ENCODE results near the gene ATAD2B.
"Not testable (repeated sequence)": the region's sequence is repeated elsewhere in the genome, so short reads cannot be mapped to it uniquely, and the experiment has no call there.

ATAD2B gene

DNA sequence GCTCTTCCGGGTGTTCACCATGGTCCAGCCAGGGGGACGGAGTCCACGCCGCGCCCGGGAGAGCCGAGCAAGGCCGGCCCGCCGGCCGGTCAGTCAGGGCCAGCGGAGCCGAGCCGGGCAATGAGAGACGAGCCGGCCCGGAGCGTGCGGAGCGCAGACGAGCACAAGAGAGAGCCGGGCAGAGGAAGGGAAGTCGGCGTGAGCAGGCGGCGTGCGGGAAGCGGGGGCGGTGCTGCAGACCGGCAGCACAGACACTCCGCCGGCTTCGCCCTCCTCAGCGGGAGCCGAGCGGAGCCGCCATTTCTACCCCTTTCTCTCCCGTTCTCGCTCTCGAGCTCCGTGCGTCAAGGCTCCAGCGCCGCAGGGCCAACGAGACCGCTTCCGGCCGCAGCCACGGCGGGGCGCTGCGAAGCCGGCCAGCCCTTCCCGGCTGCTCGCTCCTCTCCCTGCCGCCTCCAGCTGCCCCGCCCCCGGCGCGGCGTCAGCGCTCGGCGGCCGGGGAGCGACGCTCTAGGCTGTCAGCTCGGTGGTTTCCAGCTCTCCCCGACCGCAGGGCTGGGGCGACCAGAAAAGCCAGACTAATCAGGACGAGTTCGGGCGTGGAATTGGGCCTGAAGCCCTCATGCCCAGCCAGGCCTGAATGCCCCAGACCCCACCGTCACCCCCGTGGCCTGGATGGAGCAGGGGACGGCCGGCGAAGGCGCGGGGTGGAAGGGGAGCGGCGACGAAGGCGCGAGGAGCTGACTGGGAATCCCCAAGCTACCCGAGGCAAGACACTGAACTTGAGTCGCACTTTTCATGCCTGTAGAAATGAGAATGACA is at the start of gene ATAD2B:
TSS of gene ATAD2B (minus strand) at position 374 of the 822 bp plus-strand sequence. CDS start at position 21, 353 bp downstream.
- H3K36me3 Mint-ChIP-seq (ENCODE audit: low read depth): peaks cover 13% of the 10 kb centered on the region
- peaks cover 4% of the 10 kb centered on the region for H3K27me3 Mint-ChIP-seq (ENCODE audit: low read depth)
- H3K27ac Mint-ChIP-seq: peak within 1 kb of the TSS; percentile 100
- peak within 1 kb of the TSS; percentile 97 for H3K4me3 Mint-ChIP-seq
- no peaks in the 10 kb centered on the region for H3K9me3 Mint-ChIP-seq
- peaks cover 19% of the 10 kb centered on the region for H3K4me1 Mint-ChIP-seq (ENCODE audit: low read depth)

DNA sequence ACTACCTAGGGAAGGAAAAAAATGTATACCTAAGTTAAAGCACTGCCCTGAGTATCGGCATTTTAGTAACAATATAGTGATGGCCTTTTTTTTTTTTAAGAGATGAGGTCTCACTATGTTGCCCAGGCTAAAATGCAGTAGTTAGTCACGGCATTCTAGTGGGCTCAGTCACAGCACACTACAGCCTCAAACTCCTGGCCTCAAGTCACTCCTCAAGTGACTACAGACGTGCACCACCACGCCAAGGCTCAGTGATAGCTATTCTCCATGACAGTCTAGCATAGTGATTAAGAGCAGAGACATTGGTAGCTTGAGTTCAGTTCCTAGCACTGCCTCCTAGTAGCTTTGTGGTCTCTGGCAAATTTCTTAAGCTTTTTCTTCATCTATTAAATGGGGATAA is 40.9 kb upstream of the ATAD2B start:
- no peaks in the 10 kb centered on the region for H3K4me1 Mint-ChIP-seq (ENCODE audit: low read depth)
- no peaks in the 10 kb centered on the region for H3K27me3 Mint-ChIP-seq (ENCODE audit: low read depth)
- H3K36me3 Mint-ChIP-seq (ENCODE audit: low read depth): peaks cover 4% of the 10 kb centered on the region
- no peaks in the 10 kb centered on the region for H3K9me3 Mint-ChIP-seq
- H3K4me3 Mint-ChIP-seq: no peak overlapping the region
- H3K27ac Mint-ChIP-seq: no peak overlapping the region

DNA sequence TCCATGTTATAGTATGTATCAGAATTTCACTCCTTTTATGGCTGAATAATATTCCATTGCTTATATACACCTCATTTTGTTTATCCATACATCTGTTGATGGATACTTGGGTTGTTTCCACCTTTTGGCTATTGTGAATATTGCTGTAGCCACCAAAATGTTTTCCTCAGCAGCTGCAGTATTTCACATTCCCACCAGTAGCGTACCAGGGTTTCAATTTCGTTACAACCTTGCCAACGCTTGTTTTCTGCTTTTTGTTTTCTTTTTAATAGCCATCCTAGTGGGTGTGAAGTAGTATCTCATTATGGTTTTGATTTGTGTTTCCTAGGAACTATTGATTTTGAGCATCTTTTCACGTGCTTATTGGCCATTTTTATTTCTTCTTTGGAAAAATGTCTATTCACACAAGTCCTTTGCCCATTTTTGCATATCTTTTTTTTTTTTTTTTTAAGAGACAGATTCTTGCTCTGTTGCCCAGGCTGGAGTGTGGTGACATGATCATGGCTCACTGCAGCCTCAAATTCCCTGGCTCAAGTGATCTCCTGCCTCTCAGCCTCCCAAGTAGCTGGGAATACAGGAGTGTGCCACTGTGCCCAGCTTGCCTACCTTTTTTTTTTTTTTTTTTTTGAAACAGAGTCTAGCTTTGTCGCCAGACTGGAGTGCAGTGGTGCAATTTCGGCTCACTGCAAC is 27.5 kb upstream of the ATAD2B start:
- Mint-ChIP-seq H3K4me3 (no peak overlapping the region), H3K27ac (no peak overlapping the region), H3K36me3 (ENCODE audit: low read depth) (no peaks in the 10 kb centered on the region), H3K9me3 (no peaks in the 10 kb centered on the region), H3K4me1 (ENCODE audit: low read depth) (peaks cover 3% of the 10 kb centered on the region), H3K27me3 (ENCODE audit: low read depth) (no peaks in the 10 kb centered on the region)

DNA sequence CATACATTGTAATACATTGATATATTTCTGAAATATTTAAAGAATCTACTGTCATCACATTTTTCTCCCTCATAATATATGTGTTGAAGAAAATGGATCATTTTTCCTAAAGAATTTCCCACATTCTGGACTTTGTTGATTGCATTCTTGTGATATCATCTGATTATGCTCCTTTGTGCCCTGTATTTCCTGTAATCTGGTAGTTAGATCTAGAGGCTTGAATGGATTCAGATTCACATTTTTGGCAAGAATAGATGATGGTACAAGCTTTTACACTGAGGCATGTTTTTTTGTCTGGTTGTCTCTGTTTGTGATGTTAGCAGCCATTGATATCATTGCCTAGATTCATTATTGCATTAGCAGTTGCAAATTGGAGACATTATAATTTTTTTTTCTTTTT is 26.7 kb upstream of the ATAD2B start:
- no peaks in the 10 kb centered on the region for H3K9me3 Mint-ChIP-seq
- H3K4me1 Mint-ChIP-seq (ENCODE audit: low read depth): peaks cover 3% of the 10 kb centered on the region
- no peak overlapping the region for H3K27ac Mint-ChIP-seq
- H3K27me3 Mint-ChIP-seq (ENCODE audit: low read depth): no peaks in the 10 kb centered on the region
- no peaks in the 10 kb centered on the region for H3K36me3 Mint-ChIP-seq (ENCODE audit: low read depth)
- H3K4me3 Mint-ChIP-seq: no peak overlapping the region

DNA sequence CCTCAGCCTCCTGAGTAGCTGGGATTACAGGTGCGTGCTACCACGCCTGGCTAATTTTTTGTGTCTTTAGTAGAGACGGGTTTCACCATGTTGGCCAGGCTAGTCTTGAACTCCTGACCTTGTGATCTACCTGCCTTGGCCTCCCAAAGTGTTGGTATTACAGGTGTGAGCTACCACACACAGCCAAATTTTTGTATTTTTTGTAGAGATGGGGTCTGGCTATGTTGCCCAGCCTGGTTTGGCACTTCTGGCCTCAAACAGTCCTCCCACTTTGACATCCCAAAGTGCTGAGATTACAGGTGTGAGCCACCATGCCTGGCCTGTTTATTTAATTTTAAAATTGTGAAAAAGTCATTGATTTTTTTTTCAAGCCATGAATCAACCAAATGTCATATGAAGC is 25.6 kb upstream of the ATAD2B start:
- not testable (repeated sequence) for H3K4me3 Mint-ChIP-seq; H3K27me3 Mint-ChIP-seq (ENCODE audit: low read depth); H3K27ac Mint-ChIP-seq; H3K4me1 Mint-ChIP-seq (ENCODE audit: low read depth); H3K9me3 Mint-ChIP-seq; H3K36me3 Mint-ChIP-seq (ENCODE audit: low read depth)

DNA sequence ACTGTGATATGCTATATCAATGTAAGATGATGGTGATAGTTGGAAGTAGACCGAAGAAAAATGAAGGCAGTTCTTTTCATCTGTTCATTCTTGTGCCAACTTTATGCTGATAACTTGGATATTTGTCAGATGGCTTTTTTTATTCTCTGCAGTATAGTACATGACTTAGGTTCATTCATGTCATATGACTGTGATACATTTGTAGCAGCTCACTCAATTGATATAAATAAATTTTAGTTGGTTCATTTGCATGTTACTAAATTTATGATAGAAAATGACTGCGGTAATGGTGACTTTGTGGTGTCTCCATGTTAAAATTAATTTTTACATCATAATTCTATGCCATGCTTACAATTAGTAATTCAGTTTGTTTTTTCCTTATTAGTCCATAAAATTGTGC is 20.4 kb upstream of the ATAD2B start:
- Mint-ChIP-seq H3K9me3 (no peaks in the 10 kb centered on the region), H3K36me3 (ENCODE audit: low read depth) (peaks cover 4% of the 10 kb centered on the region), H3K4me3 (no peak overlapping the region), H3K27me3 (ENCODE audit: low read depth) (no peaks in the 10 kb centered on the region), H3K27ac (no peak overlapping the region), H3K4me1 (ENCODE audit: low read depth) (peaks cover 8% of the 10 kb centered on the region)

DNA sequence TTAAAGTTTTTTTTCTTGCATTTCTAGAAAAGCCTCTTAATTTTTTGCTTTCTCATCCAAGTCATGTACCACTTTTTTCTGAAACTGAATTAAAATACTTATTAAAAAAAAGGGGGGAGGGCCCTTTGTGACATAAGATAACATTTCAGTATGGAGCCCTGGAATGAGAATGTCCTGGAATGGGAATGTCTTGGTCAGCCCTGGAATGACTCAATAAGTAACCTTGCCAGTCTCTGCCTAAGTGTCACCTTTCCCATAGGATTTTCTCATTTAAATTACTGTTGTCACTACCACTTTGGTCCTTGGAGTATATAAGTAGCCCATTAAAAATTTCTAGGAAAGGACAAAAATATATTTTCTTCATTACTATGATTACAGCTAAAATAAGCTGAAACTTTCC is 18.1 kb upstream of the ATAD2B start:
- H3K4me1 Mint-ChIP-seq (ENCODE audit: low read depth): peaks cover 11% of the 10 kb centered on the region
- no peaks in the 10 kb centered on the region for H3K9me3 Mint-ChIP-seq
- H3K36me3 Mint-ChIP-seq (ENCODE audit: low read depth): peaks cover 8% of the 10 kb centered on the region
- H3K4me3 Mint-ChIP-seq: no peak overlapping the region
- no peaks in the 10 kb centered on the region for H3K27me3 Mint-ChIP-seq (ENCODE audit: low read depth)
- H3K27ac Mint-ChIP-seq: no peak overlapping the region

DNA sequence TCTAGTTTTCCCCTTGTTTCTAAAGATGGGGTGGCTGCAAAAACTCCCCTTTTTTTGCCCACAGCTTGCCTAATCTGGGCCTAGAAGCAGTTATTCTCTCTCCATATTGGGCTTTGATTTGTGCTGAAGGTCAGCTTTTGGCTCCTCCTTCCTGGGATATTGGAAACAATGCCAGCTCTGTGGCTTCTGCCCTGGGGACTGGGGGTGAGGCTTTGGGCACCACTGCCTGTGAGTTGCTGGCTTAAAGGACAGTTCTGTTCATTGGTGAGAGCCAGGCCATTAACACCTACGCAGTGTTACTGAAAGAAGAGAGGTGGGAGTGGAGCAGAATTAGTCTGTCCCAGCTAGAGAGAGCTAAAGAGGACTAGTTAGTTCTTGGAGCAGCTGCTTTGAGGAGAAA is 17.6 kb upstream of the ATAD2B start:
- no peak overlapping the region for H3K27ac Mint-ChIP-seq
- H3K4me1 Mint-ChIP-seq (ENCODE audit: low read depth): peaks cover 11% of the 10 kb centered on the region
- peaks cover 2% of the 10 kb centered on the region for H3K27me3 Mint-ChIP-seq (ENCODE audit: low read depth)
- no peak overlapping the region for H3K4me3 Mint-ChIP-seq
- H3K36me3 Mint-ChIP-seq (ENCODE audit: low read depth): peaks cover 8% of the 10 kb centered on the region
- H3K9me3 Mint-ChIP-seq: no peaks in the 10 kb centered on the region

DNA sequence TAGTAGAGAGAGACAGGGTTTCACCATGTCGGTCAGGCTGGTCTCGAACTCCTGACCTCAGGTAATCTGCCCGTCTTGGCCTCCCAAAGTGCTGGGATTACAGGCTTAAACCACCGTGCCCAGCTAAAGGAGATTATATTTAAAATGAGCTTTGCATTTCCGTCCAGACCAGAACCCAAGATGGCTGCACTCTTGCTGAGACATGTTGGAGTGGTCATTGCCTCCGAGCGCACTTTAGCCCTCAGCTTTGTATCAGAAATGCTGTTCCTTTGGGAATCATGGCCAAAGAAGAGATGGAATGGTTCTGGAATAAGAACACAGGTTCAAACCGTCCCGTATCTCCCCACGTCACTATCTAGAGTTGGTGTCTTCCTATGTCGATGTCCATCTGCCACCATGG is 16.7 kb upstream of the ATAD2B start:
- Mint-ChIP-seq H3K4me3 (no peak overlapping the region), H3K9me3 (no peaks in the 10 kb centered on the region), H3K4me1 (ENCODE audit: low read depth) (peaks cover 19% of the 10 kb centered on the region), H3K27ac (no peak overlapping the region), H3K36me3 (ENCODE audit: low read depth) (peaks cover 11% of the 10 kb centered on the region), H3K27me3 (ENCODE audit: low read depth) (peaks cover 10% of the 10 kb centered on the region)

DNA sequence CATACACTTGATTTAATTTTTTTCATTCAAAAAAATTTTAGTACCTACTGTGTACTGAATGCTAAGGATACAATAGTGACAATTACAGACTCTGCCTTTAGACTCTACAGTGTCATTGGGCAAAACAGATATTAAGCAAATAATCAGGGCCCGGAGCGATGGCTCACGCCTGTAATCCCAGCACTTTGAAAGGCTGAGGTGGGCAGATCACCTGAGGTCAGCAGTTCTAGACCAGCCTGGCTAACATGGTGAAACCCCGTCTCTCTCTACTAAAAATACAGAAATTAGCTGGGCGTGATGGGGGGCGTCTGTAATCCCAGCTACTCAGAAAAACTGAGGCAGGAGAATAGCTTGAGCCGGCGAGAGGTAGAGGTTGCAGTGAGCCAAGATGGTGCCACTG is 14.7 kb upstream of the ATAD2B start:
- no peaks in the 10 kb centered on the region for H3K9me3 Mint-ChIP-seq
- H3K4me3 Mint-ChIP-seq: no peak overlapping the region
- peaks cover 18% of the 10 kb centered on the region for H3K4me1 Mint-ChIP-seq (ENCODE audit: low read depth)
- H3K27me3 Mint-ChIP-seq (ENCODE audit: low read depth): peaks cover 13% of the 10 kb centered on the region
- H3K27ac Mint-ChIP-seq: no peak overlapping the region
- peaks cover 11% of the 10 kb centered on the region for H3K36me3 Mint-ChIP-seq (ENCODE audit: low read depth)

DNA sequence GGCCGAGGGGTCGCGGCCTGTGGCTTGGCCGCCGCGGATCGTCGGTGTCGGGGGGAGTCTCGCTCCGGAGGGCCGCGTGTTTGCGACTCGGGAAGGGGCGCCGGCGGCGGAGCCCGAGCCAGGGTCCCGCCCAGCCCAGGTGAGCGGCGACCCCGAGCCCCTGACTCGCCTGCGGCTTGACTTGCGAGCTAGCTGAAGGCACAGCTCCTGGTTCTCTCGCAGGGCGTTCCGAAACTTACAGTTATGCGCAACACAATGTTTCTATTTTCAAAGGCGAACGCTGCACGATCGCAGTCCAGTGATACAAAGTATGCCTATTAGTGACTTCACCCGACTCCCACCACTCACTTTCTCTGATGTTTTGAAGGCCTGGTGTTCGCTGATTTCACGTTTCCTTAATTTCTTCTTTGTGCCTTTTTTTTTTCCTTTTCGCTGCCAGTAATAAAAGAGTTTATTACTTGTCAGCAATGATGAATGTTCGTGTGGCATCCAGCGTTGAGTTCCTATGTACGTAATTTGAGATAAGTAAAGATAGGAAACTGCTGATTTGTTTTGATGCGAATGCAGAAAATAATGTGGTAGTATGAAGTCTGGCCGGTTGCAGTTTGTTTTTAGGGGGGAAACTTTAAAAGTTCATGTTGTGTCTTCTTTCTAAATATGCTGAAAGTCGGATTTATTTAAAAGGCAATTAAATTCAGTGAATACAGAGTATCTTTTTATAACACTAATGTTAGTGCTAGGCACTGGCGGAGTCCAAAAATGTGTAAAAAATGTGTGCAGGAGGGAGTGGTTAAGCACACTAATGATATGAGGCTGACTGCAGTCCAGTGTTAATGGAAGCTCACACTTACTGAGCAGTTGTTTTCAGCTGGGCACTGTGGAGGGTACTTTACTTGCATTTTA is 14.0 kb upstream of the ATAD2B start:
- peak overlapping the region; percentile 85 for H3K27ac Mint-ChIP-seq
- peak overlapping the region; percentile 87 for H3K4me3 Mint-ChIP-seq
- peaks cover 18% of the 10 kb centered on the region for H3K4me1 Mint-ChIP-seq (ENCODE audit: low read depth)
- H3K36me3 Mint-ChIP-seq (ENCODE audit: low read depth): peaks cover 11% of the 10 kb centered on the region
- peaks cover 13% of the 10 kb centered on the region for H3K27me3 Mint-ChIP-seq (ENCODE audit: low read depth)
- no peaks in the 10 kb centered on the region for H3K9me3 Mint-ChIP-seq

DNA sequence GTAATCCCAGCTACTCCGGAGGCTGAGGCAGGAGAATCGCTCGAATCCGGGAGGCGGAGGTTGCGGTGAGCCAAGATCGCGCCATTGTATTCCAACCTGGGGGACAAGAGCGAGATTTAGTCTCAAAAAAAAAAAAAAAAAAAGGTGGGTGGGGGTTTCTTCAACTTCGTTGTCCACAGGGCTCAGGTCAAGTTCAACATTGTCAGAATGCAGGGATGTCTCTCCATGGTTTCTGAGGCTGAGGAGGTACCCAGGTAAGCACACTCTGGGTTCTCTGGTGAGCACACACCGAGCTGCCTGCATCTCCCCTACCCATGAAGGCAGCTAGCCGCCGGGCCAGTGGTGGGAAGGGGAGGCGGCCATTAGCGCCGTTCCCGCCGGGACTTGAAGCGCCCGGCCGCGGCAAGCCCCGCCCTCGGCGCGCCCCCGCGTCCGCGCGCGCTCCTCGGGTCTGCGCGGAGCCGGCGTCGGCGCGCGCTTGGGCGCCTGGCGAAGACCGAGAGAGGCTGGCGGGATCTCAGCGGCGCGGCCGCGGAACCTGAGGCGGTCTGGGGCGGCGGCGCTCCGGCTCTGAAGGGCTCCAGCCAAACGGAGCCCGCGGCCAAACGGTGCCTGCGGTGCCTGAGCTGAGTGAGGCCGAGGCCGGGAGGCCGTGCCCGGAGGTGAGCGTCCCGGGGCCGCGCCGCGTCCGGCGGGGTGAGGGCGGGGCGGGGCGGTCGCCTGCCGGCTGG is 13.2 kb upstream of the ATAD2B start, which contains the start of gene UBXN2A:
TSS of gene UBXN2A (plus strand) at position 477 of the 731 bp plus-strand sequence. CDS start 17,852 bp downstream, outside the sequence.
- Mint-ChIP-seq H3K4me1 (ENCODE audit: low read depth) (peaks cover 18% of the 10 kb centered on the region), H3K9me3 (no peaks in the 10 kb centered on the region), H3K4me3 (peak within 1 kb of the TSS; percentile 87), H3K27ac (peak within 1 kb of the TSS; percentile 85), H3K36me3 (ENCODE audit: low read depth) (peaks cover 11% of the 10 kb centered on the region), H3K27me3 (ENCODE audit: low read depth) (peaks cover 13% of the 10 kb centered on the region)

DNA sequence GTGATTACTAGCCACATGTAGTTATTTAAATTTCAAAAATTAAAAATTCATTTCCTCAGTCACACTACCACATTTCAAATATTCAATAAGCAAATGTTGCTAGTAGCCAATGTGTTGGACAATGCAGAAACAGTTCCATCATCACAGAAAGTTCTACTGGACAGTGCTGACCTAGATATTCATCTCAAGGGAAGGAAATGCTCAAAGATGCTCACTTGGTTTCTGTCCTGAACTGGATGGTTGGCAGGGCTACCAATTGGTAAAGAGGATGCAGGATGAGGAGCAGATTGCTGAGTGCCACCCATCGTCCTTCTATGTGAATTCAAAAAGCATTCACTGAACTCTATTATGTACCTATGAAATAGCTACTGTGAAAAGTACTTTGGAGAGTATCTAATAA is 7.3 kb upstream of the ATAD2B start:
- no peaks in the 10 kb centered on the region for H3K9me3 Mint-ChIP-seq
- H3K27me3 Mint-ChIP-seq (ENCODE audit: low read depth): peaks cover 8% of the 10 kb centered on the region
- H3K27ac Mint-ChIP-seq: no peak overlapping the region
- peaks cover 5% of the 10 kb centered on the region for H3K36me3 Mint-ChIP-seq (ENCODE audit: low read depth)
- H3K4me1 Mint-ChIP-seq (ENCODE audit: low read depth): peaks cover 5% of the 10 kb centered on the region
- no peak overlapping the region for H3K4me3 Mint-ChIP-seq

DNA sequence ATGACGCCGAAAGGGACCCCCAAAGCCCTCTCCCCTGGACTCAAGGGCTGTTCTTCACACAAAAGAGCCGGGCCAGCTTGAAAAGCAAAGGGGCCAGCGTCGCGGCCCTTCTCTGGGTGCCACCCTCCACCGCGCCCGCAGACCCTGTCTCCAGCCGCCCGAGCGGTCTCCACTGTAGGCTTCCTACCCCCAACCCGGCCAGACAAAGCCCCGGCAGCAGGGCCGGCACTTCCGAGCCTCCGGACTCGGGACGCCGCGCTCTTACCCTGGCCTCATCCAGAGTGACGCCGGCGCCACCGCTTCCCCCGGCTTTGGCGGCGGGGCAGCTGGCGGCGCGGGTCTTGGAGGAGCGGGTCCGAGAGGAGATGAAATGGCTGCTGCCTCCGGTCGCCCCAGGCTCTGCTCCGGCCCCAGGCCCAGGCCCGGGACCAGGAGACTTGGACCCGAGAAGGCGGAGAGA is 603 bp downstream of the ATAD2B start:
- peaks cover 4% of the 10 kb centered on the region for H3K27me3 Mint-ChIP-seq (ENCODE audit: low read depth)
- no peaks in the 10 kb centered on the region for H3K9me3 Mint-ChIP-seq
- peak overlapping the region; percentile 97 for H3K4me3 Mint-ChIP-seq
- H3K36me3 Mint-ChIP-seq (ENCODE audit: low read depth): peaks cover 13% of the 10 kb centered on the region
- H3K27ac Mint-ChIP-seq: peak overlapping the region; percentile 100
- peaks cover 19% of the 10 kb centered on the region for H3K4me1 Mint-ChIP-seq (ENCODE audit: low read depth)

Data from T-helper 1 cell treated with Interleukin-12 subunit alpha and Interleukin-12 subunit beta and Interleukin-4 antibody, amounts not matched to agents 30 μg/mL and 1 μg/mL, for 36 hours (primary cell).